Iris pigment epithelial cell (primary cell): ENCODE measurements around the gene JPH2.
"Not testable (repeated sequence)": the region's sequence is repeated elsewhere in the genome, so short reads cannot be mapped to it uniquely, and the experiment has no call there.

Experiments used
- DNase-seq: peaks from one replicate; pipeline ENCODE4 v3.0.0-alpha.2; 2011; ENCODE audit warnings: low read depth

Gene JPH2

DNA sequence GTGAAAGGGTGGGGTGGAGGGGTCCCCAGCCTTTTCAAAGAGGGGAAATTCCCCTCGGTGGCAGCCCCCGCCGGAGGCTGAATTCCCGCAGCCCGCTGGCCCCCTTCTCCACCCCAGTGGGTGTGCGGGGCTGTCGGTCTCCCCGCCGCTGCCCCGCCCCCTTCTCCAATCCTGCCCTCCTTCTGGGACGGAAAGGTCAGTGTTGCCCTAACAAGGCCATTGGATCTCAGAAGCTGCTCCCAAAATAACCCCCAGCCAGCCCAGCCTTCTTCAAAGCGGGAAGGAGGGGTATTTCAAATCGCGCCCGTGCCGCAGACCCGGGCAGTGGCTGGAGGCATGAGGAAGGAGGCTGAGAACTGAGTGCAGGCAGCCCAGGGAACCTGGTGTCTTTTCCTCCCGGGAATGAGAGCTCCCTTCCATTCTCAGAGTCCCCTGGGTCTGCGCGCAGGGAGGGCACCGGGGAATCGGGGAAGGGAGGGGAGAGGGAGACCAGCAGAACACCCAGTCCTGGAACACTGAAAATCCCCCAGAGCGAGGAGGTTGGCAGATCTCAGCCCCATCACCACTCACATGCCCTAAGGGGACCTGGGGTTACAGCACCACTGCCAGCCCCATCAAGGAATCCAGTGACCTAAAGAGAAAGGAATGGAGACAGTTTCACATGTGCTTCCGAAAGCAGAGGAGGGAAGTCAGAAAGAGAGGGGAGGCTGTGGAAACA, at the start of gene JPH2:
Gene JPH2, minus strand, starts transcription at position 135 of the 718 bp plus-strand sequence. CDS start 483 bp downstream, outside the sequence.
- DNase-seq, result peak; percentile 63

DNA sequence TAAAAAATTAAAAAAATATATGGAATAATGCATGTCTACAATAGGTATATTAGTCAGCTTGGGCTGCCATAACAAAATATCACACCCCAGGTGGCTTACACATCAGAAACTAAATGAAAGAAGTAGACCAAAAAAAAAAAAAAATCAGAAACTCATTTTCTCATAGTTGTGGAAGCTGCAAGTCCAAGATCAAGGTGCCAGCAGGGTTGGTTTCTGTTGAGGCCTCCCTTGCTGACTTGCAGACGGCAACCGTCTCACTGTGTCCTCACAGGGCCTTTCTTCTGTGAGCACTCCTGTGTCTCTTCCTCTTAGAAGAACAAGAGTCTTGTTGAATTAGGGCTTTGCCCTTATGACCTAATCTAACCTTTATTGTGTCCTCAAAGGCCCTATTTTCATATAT, 48.7 kb upstream of the JPH2 start:
- no peak for DNase-seq

DNA sequence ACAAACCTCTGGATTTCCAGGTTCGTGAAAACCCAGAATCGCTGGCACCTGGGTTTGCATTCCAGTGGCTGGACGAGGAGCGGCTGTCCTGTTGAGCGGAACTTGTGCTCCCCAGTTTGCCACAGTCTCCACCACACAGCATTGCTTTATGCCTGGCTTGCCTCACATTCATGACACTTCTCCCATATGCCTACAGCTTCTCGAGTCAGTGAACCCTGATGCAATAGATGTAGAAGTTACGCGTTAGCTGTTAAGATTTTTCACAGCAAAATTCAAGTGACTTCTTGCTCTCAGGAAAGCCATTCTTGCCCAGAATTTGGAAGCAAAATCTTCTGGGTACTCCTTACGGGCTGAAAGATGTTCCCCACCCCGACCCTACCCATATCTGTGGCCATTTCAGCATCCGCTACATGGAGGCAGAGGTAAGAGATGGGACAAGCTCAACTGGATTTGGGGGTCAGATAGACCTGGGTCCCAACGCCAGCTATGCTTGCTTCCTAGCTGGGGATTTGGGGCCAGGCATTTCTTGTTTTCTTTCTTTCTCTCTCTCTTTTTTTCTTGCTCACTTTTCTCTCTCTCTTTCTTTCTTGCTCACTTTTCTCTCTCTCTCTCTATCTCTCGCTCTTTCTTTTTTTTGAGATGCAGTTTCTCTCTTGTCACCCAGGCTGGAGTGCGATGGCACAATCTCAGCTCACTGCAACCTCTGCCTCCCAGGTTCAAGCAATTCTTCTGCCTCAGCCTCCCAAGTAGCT, 47.8 kb upstream of the JPH2 start:
- DNase-seq, result no peak

DNA sequence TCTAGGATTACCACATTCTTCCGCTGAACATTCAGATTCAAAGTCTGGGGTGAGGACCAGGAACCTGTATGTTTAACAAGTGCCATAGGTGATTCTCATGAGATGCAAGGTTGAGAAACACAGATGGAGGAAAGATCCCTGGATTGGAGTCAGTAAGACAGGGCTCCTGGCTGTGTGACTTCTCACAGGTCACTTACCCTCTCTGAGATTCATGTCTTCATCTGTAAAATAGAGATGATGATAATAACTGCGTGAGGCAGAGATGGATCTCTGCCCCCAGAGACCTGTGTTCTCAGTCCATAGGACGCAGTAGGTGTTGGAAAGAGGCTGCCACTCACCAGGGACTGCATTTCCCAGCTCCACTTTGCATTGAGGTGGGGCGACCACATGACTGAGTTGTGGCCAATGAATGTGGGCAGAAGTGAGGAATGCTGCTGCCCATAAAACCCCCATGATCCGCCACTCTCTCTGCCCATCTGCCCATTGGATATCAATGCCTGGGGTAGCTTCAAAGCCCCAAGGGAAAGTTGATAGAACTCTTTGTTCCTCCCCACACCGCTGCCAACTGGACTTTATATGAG, 46.5 kb upstream of the JPH2 start:
- no peak for DNase-seq

DNA sequence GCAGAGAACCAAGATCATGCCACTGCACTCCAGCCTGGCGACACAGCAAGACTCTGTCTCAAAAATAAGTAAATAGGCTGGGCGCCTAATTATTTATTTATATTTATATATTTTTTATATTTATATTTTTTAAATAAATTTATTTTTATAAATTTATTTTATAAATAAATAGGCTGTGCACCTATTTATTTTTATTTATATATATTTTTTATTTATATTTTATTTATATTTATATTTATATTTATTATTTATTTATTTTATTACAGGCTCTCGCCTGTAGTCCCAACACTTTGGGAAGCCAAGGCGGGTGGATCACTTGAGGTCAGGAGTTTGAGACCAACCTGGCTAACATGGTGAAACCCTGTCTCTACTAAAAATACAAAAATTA, 45.5 kb upstream of the JPH2 start:
- DNase-seq, result not testable (repeated sequence)

DNA sequence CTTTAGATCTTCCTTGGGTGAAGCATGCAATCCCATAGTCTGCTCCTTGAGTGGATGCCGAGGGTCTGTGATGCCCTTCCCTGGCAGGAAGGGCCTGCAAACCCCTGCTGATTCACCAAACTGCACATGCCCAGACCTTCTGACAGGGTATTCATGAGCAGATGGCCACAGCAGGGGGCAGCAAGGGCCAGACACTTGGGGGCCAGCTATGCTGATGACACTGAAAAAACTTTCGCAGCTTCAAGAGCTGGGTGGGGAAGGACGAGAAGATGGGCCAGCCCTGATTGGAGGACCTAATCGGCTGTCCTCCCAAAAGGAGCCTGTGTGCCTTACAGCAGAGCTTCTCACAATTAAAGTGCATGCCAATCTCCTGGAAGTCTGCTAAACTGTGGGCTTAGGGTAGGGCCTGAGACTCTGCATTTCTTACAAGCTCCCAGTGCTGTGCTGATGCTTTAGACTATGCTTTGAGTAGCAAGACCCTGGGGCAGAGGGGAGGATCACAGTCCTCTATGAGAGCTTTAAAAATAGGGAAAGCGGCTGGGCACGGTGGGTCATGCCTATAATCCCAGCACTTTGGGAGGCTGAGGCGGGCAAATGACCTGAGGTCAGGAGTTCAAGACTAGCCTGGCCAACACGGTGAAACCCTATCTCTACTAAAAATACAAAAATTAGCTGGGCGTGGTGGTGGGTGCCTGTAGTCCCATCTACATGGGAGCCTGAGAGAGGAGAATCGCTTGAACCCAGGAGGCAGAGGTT, 44.9 kb upstream of the JPH2 start:
- no peak for DNase-seq

DNA sequence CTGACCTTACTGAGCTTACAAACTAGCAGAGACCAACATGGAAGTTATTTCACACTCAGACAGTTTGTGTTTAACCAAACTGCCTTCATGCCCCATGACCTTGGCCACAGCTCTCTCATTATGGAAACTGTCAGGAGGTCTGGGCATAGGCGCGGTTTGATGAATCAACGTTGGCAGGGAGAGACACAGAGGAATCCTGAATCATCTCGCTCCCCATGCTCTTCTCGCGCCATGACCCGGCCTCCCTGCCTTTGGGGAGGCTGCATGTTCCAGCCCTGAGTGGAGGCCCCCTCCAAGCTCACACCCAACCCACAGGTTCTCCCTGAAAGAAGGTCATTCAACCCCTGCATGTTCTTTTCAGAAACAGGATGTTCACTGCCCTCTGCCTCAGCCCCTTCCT, 44.2 kb upstream of the JPH2 start:
- DNase-seq, result no peak

DNA sequence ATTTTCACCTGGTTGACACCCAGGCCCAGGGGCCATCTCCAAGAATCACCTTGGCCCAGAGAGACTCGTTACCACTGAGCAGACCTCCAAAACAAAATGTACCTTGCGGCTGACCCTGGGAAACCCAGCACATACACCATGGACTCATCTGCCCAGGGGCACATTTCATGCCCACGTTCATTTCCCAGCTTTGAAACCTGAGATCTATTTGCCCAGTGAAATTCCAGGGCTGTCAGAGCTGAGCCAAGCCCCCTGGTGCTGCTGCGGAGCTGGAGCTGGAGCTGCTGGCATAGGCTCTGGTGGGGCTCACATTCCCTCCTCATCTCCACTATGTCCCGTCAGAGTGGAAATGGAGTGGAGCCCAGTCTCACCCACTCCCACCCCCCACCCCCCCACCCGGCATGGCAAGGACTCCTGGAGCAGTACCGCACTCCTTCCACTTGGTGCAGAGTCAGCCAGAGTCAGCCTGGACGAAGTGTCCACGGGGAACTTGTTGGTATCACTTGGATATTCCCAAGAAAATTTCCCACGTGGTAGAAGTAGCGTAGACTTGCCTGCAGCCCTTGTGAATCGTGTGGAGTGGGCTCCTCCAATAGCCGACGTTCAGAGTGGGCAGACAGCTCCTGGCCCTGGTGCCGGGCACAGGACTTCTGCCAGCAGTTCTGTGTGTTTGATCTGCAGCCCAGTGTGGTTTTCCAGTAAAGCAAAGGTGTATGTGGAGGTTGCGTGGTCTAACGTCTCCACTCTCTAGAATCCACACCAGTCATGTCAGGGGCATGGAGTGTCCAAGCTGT, 41.7 kb upstream of the JPH2 start:
- no peak for DNase-seq

DNA sequence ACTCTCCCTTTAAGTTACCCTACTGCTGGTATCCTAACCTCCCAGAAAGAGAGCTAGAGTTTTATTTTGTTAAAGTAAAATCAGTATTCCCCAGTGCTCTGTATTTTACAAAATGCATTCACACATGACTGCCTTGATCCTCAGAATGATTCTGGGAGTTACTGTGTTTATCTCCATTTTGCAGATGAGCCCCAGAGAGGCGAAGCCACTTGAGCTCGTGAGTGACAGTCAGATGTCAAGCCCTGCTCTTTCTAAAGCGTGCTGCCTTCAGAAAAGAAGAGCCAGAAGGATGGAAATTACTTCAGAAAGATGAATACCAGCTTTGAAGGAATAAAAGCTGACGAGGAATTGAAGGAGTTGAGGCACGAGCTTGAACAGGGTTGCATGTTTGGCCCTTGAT, 37.6 kb upstream of the JPH2 start:
- no peak for DNase-seq

DNA sequence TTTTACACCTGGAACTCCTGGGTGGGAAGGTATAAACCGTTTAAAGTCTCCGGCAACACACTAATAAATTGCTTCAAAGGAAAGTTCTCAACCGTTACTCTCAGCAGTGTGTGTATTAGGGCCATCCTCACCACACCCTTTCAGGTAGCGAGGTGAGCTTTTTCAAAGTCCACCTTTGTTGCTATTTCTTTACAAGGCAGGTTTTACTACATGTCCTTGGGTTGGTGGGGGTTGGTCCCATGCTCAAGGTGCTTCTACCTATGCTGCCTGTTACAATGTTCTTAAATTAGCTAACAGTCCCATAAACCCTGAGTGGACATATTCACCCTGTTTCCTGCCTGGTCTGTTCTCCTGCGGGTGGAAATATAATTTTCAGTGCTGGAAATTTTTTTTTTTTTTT, 36.7 kb upstream of the JPH2 start:
- DNase-seq, result no peak

DNA sequence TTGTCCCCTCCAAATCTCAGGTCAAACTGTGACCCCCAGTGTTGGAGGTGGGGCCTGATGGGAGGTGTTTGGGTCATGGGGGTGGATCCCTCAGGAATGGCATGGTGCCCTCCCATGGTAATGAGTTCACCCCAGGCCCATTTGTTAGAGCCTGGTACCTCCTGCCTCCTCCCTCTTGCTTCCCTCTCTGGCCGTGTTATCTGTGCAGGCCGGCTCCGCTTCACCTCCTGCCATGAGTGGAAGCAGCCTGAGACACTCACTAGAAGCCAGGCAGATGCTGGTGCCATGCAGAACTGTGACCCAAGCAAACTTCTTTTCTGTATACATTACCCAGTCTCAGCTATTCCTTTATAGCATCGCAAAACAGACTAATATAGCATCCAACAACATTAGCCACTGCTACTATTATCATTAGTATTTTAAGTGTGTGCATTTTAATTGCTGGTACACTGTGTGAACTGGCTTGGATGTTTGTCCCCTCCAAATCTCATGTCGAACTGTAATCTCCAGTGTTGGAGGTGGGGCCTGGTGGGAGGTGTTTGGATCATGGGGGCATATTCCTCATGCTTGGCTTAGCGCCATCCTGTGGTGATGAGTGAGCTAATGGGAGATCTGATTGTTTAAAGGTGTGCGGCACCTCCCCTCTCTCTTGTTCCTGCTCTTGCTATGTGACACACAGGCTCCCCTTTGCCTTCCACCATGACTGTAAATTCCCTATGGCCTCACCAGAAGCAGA, 35.8 kb upstream of the JPH2 start:
- DNase-seq, result no peak

DNA sequence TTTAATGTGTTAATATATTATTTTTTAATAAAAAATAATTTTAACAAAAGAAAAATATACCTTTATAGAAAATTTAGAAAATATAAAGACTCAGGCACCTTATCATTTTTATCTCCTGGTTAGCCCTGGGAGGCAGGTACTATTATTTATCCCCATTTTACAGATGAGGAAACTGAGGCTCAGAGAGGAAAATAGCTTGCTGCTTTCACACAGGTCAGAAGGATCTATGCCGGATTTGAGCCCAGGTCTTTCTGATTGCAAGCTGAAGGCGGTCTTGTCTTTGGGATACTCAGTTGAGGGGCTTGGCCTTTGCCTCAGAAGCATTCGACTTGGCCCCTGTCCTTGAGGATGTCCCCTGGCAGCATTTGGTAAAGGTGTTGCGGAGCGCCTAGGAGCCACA, 35.0 kb upstream of the JPH2 start:
- DNase-seq, result no peak

DNA sequence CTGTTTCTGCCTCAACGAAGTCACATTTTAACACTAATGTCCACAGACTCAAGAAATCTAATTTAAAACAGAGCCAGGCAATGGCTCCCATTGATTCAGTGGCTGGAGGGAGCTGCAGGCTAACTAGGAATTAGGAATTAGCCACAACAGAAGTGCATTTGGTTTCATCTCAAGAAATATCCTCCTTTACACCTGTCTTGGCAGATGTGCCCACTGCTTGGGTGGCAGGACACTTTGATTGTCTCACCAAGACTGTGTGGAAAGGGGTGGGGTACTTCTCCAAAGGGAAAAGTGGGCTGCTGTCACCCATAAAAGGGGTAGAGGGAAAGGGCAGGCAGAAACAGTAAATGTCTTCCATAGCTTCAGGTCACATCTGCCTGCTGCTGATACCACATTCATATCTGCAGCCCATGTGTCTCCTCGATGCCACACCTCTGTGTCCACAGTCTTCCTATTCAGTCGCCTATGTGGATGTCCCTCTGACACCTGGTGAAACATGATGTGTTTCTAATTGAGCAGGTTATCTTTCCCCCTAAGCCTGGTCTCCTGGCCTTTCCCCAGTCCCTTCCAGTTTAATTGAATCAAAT, 34.5 kb upstream of the JPH2 start:
- no peak for DNase-seq

DNA sequence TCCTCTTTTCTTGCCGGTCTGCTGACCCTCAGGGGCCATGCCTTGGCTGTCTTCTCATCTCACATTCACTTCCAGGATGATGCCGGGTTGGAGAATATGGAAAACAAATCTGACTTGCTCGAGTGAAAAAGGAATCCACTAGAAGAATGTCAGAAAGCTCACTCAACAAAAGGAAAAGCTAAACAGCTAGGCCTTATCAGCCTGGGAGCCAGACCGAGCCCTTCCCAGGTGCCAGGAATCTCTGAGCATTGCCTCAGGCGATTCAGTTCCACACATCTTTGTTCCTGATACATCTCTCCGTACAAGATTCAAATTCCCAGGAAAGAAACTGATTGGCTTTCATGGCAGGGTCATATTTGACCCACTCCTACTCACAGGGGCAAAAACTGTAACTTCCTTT, 32.8 kb upstream of the JPH2 start:
- no peak for DNase-seq

DNA sequence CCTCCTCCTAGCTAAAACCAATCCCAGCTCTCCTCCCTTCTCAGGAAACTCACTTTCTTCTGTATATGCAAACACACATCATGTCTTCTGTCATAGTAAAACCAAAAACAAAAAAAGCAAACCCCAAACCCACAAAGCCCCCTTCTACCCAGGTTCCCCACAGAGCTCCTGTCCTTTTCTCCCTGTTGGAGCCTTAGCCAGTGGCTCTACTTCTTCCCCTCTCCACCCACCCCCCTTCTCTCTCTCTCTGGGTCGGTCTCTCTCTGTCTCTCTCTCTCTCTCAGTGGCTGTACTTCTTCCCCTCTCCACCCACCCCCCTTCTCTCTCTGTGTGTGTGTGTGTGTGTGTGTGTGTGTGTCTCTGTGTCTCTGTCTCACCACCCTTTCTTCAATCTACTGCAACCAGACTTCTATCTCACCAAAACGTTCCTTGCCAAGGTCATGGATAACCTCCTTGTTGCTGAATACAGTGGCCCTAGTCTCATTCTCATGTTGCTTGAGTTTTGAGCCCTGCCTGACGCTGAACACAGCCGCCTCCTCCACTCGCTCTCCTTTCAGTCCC, 32.3 kb upstream of the JPH2 start:
- no peak for DNase-seq

DNA sequence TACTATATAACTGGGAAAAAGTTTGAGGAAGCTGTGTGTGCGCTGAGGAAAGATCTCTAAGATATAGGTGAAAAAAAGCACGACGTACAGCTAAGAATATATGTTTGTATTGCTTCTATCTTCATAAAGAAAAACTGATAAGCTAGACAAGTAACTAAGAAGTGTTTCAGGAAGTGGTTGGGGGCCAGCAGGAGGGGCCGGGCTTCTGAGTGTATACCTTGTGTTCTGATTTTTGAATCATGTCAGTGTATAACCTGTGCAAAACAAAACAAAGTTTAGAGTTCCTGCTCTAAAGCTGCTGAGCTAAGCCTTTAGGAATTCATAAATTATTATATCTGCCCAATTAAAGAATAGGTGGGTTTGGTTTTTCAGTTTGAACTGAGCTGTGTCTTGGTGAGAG, 31.5 kb upstream of the JPH2 start:
- no peak for DNase-seq

DNA sequence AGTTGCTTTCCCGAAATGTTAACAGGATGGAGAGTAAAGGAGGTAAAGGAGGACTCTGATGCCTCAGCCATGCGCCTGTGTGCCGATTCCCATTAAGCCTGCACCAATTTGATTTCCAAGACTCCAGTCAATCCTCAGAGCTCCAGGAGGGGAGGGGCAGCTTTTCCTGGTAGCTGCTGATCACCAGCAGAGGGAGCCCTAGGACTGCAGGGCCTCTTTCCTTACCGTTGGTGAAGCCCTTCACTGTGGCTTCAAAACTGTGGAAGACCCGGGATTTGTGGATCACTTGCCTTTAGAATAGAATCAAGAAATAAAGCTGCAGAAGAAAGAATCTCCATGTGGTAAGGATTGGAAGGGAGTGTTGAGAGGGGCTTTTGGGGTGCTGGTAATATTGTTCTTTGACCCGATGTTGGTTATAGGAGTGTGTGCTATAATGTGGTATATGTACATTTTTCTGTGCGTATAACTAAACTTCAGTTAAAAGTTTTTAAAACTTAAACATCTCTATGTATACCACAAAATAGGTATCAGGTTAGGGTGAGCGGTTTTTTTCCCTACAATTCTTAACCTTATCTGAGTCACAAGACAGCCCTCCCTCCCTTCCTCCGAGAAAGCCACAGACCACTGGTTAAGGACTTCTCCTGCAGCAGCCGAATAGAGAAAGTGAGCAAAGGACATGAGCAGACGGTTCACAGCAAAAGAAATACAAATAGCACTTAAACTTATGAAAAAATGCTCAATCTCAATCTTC, 30.5 kb upstream of the JPH2 start:
- DNase-seq, result peak; percentile 64

DNA sequence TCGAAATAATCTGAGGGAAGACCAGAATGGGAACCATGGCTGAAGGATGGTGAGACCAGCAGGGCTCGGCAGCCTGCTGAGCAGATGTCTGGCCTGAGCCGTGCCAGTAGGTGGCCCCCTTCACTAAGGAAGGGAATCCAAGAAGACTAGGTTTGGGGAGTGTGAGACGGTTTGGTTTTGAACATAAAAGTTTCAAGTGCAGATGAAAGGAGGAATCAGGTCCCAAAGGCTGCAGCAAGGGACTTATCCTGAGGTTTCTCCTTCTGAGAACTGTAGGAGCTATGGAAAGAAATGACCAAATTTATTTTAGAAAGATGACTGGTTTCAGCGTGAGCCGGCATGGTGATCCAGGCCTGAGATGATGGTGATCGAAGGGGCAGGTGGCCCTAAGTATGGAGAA, 28.1 kb upstream of the JPH2 start:
- DNase-seq, result peak; percentile 68

DNA sequence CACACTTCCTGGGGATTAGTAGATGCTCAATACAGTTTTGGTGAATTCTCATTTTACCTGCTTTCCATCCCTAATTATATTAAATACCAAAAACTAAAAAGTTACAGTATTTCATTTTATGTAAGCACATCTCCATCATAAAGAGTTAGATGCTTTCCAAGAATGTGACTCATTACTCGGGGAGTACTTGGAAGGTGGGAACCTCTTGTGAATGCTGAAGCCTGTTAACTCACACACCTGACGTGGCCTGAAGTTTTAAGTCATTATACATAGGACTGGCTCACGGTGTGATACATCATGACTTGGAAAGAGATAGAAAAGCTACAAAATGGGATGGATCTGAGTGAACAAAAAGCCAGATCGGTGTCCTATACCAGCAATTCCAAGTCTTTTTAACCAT, 25.8 kb upstream of the JPH2 start:
- DNase-seq, result no peak
